ENCODE data around the gene PIP5KL1.

Gene PIP5KL1

DNA sequence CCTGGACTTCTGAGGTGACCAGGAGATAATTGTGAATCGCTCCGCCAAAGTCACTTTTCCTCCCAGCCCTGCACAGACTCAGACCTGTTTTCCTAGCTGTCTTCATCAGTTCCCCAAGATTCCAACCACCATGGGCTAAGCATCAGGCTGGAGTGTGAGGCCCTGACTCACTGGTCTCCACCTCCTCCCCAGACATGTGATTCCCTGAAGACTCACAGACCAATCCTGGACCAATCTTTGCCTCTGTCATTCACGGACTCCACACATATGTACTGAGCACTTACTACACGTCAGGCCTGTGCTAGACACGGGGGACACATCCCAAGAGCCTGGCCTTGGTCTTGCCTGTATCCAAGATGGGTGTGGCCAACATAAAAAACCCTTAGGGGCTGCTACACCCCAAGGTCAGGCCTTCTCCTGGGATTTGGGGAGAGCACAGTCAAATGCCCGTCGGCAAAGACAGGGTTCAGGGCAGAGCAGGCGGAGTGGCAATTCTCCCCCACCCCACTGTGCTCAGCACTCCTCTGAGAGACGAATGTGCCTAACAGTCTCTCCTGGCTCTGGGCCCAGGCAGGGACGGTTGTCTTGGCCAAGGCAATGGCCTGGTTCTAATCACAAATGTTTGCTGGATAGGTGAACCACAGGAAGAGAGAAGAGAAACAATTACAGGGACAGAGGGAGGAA lies 38.3 kb upstream of the PIP5KL1 start:
- no peak for DNase-seq (ENCODE audit: low read depth, low spot score)

- no peak for DNase-seq (ENCODE audit: low read depth, low spot score)
Observed at GRCh38 chr9:127968042-127968441, 37.5 kb upstream of the PIP5KL1 start.

GRCh38 chr9:127967151-127967809 lies 36.7 kb upstream of the PIP5KL1 start:
- no peak for DNase-seq (ENCODE audit: low read depth, low spot score)

DNA sequence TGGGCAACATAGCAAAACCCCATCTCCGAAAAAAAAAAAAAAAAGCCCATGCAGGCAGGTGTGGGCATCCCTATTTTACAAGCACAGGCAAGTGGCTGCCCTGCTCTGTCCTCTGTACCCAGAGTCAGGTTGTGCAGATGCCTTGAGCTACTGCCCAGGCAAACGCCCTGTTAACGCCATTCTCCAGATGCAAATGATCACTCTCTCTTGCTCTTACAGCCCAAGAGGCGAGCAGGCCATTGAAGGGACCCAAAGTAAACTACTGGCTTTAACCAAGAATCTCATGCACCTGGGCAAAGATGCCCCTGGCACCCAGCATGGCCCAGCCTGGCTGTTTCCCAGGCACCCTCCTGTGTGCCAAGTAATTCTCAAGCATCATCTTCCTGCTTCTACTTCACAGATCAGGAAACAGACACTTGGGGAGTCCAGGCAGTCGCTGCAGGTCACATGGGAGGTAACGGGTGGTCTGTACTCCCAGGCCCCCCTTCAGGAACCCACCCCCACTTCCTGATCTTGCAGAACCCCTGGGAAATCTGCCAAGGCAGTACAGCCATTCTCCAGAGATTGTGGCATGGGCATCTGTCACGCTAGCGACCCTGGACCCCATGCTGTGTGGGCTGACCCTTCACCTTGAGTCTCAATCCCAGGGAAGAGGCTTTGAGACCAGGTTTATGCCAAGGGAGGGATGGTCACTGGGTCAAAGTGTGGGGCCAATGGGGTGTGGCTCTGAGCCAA lies 36.0 kb upstream of the PIP5KL1 start:
- DNase-seq (ENCODE audit: low read depth, low spot score) = no peak

- DNase-seq (ENCODE audit: low read depth, low spot score) = no peak
Observed at GRCh38 chr9:127965953-127966352, 35.4 kb upstream of the PIP5KL1 start.

DNA sequence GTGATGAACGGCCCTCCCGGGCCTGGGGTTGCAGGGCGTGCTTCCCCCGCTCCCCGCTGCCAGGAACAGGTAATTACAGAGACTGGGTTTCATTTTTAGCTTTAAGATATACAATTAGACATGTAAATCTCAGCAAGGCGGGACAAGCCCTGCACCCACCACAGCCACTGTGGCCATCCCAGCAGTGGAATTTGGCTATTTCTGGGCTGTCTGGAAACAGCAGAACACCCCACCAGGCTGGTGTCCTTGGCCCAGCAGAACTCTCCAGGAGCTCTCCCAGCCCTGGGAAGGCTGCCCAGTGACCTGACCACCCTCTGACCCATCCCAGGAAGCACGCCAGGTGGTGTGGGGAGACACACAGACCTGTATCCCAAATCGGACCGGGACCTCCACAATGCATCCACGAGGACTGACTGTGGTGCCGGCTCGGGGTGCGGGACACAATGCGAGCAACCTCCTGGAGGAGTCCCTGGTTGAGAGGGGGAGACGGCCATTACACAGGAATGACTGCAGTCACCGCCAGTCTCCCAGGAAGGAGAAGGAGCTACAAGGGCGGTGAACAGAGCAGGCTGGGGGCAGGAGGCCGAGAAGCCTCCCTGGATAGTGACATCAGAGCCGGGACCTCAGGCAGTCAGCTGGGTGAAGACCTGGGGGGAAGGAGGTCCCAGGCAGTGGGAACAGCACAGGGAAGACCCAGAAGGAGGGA lies 32.9 kb upstream of the PIP5KL1 start:
- DNase-seq (ENCODE audit: low read depth, low spot score) = no peak

DNA sequence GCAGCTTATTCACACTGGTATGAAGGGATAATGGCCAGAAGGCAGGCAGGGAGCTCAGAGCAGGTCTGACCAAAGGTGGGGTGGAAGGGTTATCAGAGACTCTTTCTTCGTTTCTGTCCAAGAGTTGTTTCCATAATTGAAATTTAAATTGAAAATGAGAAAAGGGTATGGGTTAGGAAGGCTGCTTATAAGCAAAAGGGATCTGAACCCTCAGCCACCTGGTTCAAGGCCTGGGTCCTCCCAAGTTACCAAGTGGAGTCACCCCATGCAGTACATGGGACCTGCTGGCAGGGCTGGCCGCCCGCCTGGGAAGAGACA lies 32.4 kb upstream of the PIP5KL1 start:
- no peak for DNase-seq (ENCODE audit: low read depth, low spot score)

DNA sequence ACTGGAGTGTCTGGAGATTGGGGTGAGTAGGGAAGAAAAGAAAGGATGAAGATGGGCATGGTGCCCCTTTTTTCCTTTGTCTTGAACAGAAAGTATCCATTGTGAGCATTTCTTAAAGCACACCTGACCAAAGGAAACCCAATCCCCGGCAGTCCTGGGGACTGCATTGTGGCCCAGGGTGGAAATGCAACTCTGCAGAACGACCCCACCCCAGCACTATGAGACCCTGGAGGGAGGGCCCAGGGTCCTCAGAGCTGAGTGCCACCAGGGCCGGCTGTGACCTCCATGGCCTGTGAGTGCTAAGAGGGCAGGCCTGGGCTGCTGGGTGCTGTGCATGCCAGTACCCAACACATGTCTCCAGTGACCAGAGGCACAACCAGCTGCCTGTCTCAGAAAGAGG lies 31.7 kb upstream of the PIP5KL1 start:
- DNase-seq (ENCODE audit: low read depth, low spot score) = no peak

GRCh38 chr9:127961613-127962155 lies 31.1 kb upstream of the PIP5KL1 start:
- no peak for DNase-seq (ENCODE audit: low read depth, low spot score)

- no peak for DNase-seq (ENCODE audit: low read depth, low spot score)
Observed at GRCh38 chr9:127961155-127961490, 30.5 kb upstream of the PIP5KL1 start.

GRCh38 chr9:127960410-127961154 lies 30.0 kb upstream of the PIP5KL1 start:
- DNase-seq (ENCODE audit: low read depth, low spot score) = no peak

GRCh38 chr9:127959841-127960409 lies 29.3 kb upstream of the PIP5KL1 start:
- DNase-seq (ENCODE audit: low read depth, low spot score) = no peak

DNA sequence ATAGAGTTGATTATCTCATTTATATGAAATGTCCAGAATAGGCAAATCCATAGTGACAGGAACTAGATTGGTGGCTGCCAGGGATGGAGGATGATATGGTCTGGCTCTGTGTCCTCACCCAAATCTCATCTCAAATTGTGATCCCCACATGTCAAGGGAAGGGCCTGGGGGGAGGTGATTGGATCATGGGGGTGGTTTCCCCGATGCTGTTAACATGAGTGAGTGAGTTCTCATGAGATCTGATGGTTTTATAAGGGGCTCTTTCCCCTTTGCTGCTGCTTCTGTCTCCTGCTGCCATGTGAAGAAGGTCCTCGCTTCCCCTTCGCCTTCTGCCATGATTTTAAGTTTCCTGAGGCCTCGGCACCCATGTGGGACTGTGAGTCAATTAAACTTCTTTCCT lies 28.8 kb upstream of the PIP5KL1 start:
- DNase-seq (ENCODE audit: low read depth, low spot score) = no peak

GRCh38 chr9:127958728-127959127 lies 28.2 kb upstream of the PIP5KL1 start:
- no peak for DNase-seq (ENCODE audit: low read depth, low spot score)

- DNase-seq (ENCODE audit: low read depth, low spot score) = peak; percentile 81
Observed at GRCh38 chr9:127955294-127956015, 24.9 kb upstream of the PIP5KL1 start.

DNA sequence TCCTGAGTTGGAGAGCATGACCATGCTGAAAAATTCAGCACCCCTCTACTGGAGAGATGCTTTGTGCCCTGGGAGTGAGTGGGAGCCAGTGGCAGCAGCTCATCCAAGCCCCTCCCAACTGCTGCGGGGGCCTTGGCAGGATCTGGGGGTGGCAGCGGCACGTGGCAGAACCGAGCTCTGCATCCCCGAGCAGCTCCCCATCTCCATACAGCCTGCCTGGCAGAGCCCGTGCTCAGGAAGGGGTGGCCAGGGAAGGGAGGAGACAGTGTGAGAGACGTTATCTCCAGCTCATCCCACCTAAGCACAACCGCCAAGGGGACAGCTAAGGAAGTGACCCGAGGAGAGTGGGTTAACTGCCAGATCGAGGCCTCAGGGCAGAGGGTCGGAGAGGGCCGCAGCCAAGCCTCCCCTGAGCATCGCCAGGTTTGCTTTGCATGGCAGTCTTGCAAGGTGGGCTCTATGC lies 24.3 kb upstream of the PIP5KL1 start:
- DNase-seq (ENCODE audit: low read depth, low spot score) = no peak

DNA sequence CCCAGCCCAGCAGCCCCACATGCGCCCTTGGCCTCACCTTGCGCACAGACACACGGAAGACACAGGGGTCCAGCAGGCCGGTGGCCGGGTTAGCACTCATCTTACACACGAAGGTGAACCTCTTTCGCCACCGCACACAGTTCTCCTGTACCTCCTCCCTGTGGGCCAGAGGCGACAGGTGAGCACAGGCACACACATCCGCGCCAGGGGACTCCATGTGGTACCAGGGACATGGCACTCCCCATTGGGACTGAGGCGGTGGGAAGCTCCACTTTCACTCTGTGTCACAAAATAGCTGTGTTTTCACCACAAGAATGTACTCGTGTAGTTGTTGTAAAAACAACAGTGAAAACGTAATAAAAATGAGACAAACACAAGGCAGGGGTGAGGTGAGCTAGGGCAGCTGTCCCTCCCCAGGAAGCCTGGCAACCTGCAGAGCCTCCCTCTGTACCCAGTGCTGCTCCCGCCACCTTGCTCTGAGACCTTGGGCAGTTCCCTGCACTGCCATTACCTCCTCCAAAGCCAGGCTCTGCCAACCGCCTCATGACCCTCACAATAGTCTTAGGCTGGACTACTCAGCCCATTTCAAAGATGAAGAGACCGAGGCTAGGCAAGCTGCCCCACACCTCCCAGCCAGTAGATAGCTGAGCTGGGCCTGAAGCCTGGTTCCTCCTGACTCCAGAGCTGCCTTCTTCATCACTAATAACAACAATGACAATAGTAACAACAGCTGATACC lies 23.4 kb upstream of the PIP5KL1 start:
- DNase-seq (ENCODE audit: low read depth, low spot score) = no peak

DNA sequence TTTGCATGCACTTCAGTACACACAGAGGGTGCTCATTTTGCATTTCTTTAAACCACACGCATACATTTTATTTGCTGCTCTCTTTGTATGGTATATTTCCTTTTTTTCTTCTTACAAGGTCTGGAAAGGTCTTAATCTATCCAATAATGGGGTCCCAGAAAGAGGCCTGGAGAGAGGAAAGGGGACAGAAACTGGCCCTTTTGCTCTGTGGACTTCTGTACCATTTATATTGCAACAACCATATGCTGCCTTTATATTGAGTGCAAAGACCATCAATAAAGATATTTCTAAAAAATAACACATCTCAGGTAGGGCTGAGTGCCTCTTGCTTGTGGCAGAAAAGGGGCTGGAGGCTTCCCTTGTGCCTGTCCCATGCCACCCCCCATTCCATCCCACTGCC lies 22.6 kb upstream of the PIP5KL1 start:
- DNase-seq (ENCODE audit: low read depth, low spot score) = no peak

- no peak for DNase-seq (ENCODE audit: low read depth, low spot score)
Observed at GRCh38 chr9:127950513-127951289, 20.1 kb upstream of the PIP5KL1 start.
